ENCODE measurements around the gene GCN1. TPM values are rescaled to one million over a fixed set of nuclear protein-coding genes. Genes with fewer than 3 reads are reported as not detected.
A peak's percentile ranks its signal among the peaks of the same experiment; 100 is the strongest.

The GCN1 gene
- total RNA-seq, 6 experiments from 2014 or later = 76.5 to 102 (median 83.1) TPM

- Mint-ChIP-seq H3K27ac (peak overlapping the region; percentile 40), H3K4me1 (ENCODE audit: low read depth) (peaks cover 16% of the 10 kb centered on the region), H3K36me3 (ENCODE audit: low read depth) (peaks cover 46% of the 10 kb centered on the region), H3K4me3 (no peak overlapping the region), H3K9me3 (no peaks in the 10 kb centered on the region), H3K27me3 (ENCODE audit: insufficient read depth) (peaks cover 4% of the 10 kb centered on the region)
- DNase-seq = peak; percentile 4
- no peak for TF ChIP-seq CTCF (IDR thresholded peaks at IDR 0.05)
These were observed 54.6 kb downstream of the GCN1 start for GRCh38 chr12:120139958-120140357.

DNA sequence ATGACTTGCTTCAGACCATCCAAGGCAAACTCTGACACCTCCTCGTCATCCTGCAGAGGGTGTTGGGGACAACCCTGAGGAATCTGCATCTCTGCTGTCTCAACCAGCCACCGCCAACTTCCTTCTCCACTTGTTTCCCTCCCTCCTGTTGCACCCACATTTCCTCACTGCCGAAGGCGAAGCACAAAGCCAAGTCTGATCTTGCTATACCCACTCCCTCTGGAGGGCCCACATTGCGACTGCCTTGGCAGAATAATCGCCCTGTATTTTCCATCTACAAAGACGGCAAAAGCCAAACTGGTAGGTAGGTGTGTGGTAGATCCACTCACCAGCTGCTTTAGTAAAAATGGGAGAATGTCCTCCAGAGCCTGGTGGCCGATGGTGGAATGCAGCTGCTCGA, 56.1 kb downstream of the GCN1 start:
- Mint-ChIP-seq H3K9me3 (no peaks in the 10 kb centered on the region), H3K27ac (no peak overlapping the region), H3K36me3 (ENCODE audit: low read depth) (peaks cover 48% of the 10 kb centered on the region), H3K27me3 (ENCODE audit: insufficient read depth) (peaks cover 4% of the 10 kb centered on the region), H3K4me1 (ENCODE audit: low read depth) (peaks cover 16% of the 10 kb centered on the region), H3K4me3 (no peak overlapping the region)
- TF ChIP-seq CTCF (IDR thresholded peaks at IDR 0.05) = no peak
- DNase-seq = no peak

DNA sequence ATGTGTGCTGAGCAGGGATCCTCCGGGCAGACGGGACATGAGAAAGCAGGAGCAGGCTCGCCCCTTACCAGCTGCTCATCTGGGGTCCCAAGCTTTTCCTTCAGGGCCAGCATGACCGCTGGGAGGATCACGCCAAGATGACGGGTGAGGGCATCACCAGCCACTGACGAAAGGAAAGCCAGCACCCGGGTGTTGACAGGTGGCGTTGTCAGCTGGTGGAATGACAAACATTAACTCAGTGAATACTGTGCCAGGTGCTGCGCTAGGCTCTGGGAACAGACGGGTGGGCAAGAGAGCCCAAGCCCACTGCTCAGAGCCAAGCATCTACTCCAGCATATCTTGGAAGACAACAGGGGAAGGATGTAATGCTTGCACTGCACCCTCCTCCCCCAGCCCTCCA, 56.7 kb downstream of the GCN1 start:
- no peak for TF ChIP-seq CTCF (IDR thresholded peaks at IDR 0.05)
- H3K9me3 Mint-ChIP-seq = no peaks in the 10 kb centered on the region
- DNase-seq = no peak
- H3K27me3 Mint-ChIP-seq (ENCODE audit: insufficient read depth) = peaks cover 4% of the 10 kb centered on the region
- no peak overlapping the region for H3K27ac Mint-ChIP-seq
- H3K4me1 Mint-ChIP-seq (ENCODE audit: low read depth) = peaks cover 16% of the 10 kb centered on the region
- H3K36me3 Mint-ChIP-seq (ENCODE audit: low read depth) = peaks cover 51% of the 10 kb centered on the region
- no peak overlapping the region for H3K4me3 Mint-ChIP-seq

DNA sequence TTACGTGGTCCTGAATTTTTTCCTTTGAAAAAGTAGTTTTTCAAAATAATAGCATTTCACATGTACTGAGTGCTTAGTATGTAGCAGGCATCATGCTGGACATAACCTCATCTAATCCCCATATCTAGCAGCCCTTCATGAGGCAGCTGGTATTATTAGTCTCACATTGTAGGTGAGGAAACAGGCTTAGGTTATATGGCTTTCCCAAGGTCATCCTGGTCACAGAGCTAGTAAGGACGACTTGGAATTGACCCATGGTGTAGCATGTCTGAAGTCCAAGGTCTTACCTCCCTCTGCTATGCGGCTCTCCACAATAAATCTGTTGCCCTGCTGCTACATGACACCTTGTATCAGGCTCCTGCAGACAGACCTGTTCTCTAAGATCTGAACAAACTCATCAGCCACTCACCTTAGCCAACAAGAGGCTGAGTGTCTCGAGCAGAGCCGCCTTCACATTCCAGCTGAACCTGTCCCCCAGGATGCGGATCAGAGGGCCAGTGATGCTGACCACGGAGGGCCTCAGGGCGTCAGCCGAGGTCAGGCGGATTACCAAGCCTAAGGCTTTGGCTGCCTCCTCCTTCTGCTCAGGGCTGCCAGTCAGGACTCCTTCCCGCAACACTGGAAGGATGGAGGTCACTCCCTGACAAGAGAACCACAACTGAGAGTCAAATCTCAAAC, 58.3 kb downstream of the GCN1 start:
- H3K27me3 Mint-ChIP-seq (ENCODE audit: insufficient read depth) = peaks cover 4% of the 10 kb centered on the region

DNA sequence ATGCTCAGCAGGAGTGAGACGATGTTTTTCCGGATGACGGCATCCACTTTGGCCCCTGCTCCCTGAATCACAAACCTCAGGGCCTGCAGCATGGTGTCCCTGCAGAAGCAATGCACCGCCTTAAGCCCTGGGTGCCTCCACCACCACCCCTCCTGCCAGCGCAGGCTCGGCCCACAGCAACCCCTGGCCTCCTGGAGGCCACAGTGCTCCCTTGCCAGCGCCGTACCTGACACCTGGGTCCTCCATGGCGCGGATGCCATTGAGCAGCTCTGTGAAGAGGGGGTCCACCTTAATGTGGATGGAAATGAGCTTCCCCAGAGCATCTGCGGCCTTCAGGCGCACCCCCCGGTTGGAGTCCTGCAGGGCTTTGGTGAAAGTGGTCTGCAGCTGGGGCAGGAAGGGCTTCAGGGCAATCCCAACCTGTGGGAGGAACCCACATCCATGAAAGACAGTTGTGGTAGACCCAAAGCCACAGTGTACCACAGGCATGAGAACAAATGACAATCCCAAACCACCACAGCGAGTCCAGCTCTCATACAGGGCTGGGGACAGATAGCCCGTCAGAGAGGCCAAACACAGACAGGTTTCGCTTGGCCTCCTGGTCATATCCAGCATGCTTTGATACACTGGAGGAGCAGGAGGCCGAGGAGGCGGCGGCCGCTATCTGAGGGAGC, 60.1 kb downstream of the GCN1 start:
- peaks cover 1% of the 10 kb centered on the region; the same call in 1 of the 2 replicates for H3K27me3 Mint-ChIP-seq (ENCODE audit: insufficient read depth)
- no peak overlapping the region for H3K4me3 Mint-ChIP-seq
- H3K36me3 Mint-ChIP-seq (ENCODE audit: low read depth) = peaks cover 27% of the 10 kb centered on the region
- no peak overlapping the region for H3K27ac Mint-ChIP-seq
- TF ChIP-seq CTCF (IDR thresholded peaks at IDR 0.05) = no peak
- no peaks in the 10 kb centered on the region for H3K9me3 Mint-ChIP-seq
- no peaks in the 10 kb centered on the region; the same call in 1 of the 2 replicates for H3K4me1 Mint-ChIP-seq (ENCODE audit: low read depth)
- no peak for DNase-seq

More for the DNA sequence above, 58.3 kb downstream of the GCN1 start:
- no peak for TF ChIP-seq CTCF (IDR thresholded peaks at IDR 0.05)
- Mint-ChIP-seq H3K9me3 (no peaks in the 10 kb centered on the region), H3K27ac (no peak overlapping the region), H3K4me3 (no peak overlapping the region), H3K4me1 (ENCODE audit: low read depth) (peaks cover 16% of the 10 kb centered on the region), H3K36me3 (ENCODE audit: low read depth) (peaks cover 42% of the 10 kb centered on the region)
- no peak for DNase-seq
